ENCODE data around the gene IQCM. TPM values are rescaled to one million over a fixed set of nuclear protein-coding genes. Genes with fewer than 3 reads are reported as not detected.

IQCM gene
- polyA plus RNA-seq, 1 donor (not counting 4 experiments of a cell fraction or from before 2014, with no cell fraction given), result not detected

DNA sequence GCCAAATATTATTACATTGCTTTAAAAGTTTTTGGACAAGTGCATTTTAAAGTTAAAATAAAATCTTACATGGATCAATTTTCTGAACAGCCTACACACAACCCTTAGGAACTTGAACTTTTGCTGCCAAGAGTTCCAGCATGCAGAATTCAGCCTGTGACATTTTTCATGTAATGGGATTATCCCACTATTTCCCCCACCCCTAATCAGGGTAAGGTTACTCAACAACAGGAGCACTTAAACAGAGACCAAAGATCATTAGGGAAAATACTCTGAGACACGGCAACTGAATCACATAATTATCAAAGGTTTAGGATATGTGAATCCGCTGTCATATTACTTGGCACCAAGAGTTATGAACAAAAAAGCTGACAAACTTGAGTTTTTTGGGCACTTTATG lies 47.2 kb downstream of the IQCM start:
- no peak overlapping the region for H3K9ac ChIP-seq (ENCODE audit: control insufficient read depth, extremely low read depth, insufficient read depth, low read length)
- H2AFZ ChIP-seq (ENCODE audit: control insufficient read depth, low read length), result no peak overlapping the region
- H3K27me3 ChIP-seq (ENCODE audit: control insufficient read depth, extremely low read depth, insufficient read depth, low read length), result no peaks in the 10 kb centered on the region
- dilution Hi-C loops (cut with MboI; ENCODE audit: extremely low pct_ligation_motif_present, low sequenced_read_pairs), result no loop called here
- H3K9me3 ChIP-seq (ENCODE audit: control insufficient read depth, low read depth, low read length), result no peaks in the 10 kb centered on the region
- H4K20me1 ChIP-seq (ENCODE audit: control insufficient read depth, extremely low read depth, insufficient read depth, low read length), result no peaks in the 10 kb centered on the region
- no peak for TF ChIP-seq EZH2 (IDR thresholded peaks at IDR 0.05; ENCODE audit: low read length)
- TF ChIP-seq, protein P1, sequence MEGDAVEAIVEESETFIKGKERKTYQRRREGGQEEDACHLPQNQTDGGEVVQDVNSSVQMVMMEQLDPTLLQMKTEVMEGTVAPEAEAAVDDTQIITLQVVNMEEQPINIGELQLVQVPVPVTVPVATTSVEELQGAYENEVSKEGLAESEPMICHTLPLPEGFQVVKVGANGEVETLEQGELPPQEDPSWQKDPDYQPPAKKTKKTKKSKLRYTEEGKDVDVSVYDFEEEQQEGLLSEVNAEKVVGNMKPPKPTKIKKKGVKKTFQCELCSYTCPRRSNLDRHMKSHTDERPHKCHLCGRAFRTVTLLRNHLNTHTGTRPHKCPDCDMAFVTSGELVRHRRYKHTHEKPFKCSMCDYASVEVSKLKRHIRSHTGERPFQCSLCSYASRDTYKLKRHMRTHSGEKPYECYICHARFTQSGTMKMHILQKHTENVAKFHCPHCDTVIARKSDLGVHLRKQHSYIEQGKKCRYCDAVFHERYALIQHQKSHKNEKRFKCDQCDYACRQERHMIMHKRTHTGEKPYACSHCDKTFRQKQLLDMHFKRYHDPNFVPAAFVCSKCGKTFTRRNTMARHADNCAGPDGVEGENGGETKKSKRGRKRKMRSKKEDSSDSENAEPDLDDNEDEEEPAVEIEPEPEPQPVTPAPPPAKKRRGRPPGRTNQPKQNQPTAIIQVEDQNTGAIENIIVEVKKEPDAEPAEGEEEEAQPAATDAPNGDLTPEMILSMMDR (optimal IDR thresholded peaks at IDR 0.05 in 1 of 3, IDR thresholded peaks at IDR 0.05 in 1 of 3, conservative IDR thresholded peaks at IDR 0.05 in 1 of 3; ENCODE audit: extremely low read depth in 1 of 3, insufficient read depth in 2 of 3, low read length in 3 of 3), result no peak
- H3K36me3 ChIP-seq (ENCODE audit: control insufficient read depth in 2 of 2, extremely low read depth in 1 of 2, insufficient read depth in 2 of 2, low read length in 2 of 2), result no peaks in the 10 kb centered on the region
- no peak overlapping the region for H3K4me3 ChIP-seq (ENCODE audit: control insufficient read depth in 2 of 3, extremely low read depth in 1 of 3, insufficient read depth in 2 of 3, low read depth in 1 of 3, low read length in 3 of 3)
- no peaks in the 10 kb centered on the region for H3K9me1 ChIP-seq (ENCODE audit: control insufficient read depth, extremely low read depth, insufficient read depth, low read length)
- H3K79me2 ChIP-seq (ENCODE audit: control insufficient read depth, insufficient read depth, low read length), result no peaks in the 10 kb centered on the region
- no peak overlapping the region for H3K4me2 ChIP-seq (ENCODE audit: control insufficient read depth, extremely low read depth, insufficient read depth, low read depth, low read length)
- no peak for FAIRE-seq
- DNase-seq (ENCODE audit: low read depth, low spot score), result no peak
- no peak overlapping the region for H3K27ac ChIP-seq (ENCODE audit: control insufficient read depth, insufficient read depth, low read length)
- peaks cover 13% of the 10 kb centered on the region for H3K4me1 ChIP-seq (ENCODE audit: control insufficient read depth, extremely low read depth, insufficient read depth, low read length)

DNA sequence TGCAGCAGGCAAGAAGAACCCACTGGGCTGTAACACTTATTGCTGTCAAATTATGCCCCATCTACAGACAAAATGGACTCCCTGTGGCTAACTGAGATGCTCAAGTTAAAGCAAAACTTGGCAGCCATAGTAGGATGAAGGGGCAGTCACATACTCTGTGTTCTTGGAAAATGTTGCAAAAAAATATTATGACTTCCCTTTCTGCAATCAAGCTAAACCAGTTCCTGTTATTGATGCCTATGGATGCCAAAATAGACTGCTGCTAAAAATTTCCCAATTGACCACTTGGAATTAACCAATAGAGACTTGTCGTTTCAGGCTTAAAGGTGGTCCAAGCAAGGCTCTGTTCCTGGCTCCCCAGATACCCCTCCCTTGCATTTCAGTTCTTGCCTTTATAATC lies 49.5 kb downstream of the IQCM start:
- Histone ChIP-seq H3K36me3 (ENCODE audit: control insufficient read depth in 2 of 2, extremely low read depth in 1 of 2, insufficient read depth in 2 of 2, low read length in 2 of 2) (no peaks in the 10 kb centered on the region), H3K27ac (ENCODE audit: control insufficient read depth, insufficient read depth, low read length) (no peak overlapping the region), H3K4me2 (ENCODE audit: control insufficient read depth, extremely low read depth, insufficient read depth, low read depth, low read length) (no peak overlapping the region), H3K9me3 (ENCODE audit: control insufficient read depth, low read depth, low read length) (no peaks in the 10 kb centered on the region), H3K4me3 (ENCODE audit: control insufficient read depth in 2 of 3, extremely low read depth in 1 of 3, insufficient read depth in 2 of 3, low read depth in 1 of 3, low read length in 3 of 3) (no peak overlapping the region), H3K4me1 (ENCODE audit: control insufficient read depth, extremely low read depth, insufficient read depth, low read length) (peaks cover 13% of the 10 kb centered on the region), H3K9ac (ENCODE audit: control insufficient read depth, extremely low read depth, insufficient read depth, low read length) (no peak overlapping the region), H3K9me1 (ENCODE audit: control insufficient read depth, extremely low read depth, insufficient read depth, low read length) (no peaks in the 10 kb centered on the region), H4K20me1 (ENCODE audit: control insufficient read depth, extremely low read depth, insufficient read depth, low read length) (no peaks in the 10 kb centered on the region), H2AFZ (ENCODE audit: control insufficient read depth, low read length) (no peak overlapping the region), H3K79me2 (ENCODE audit: control insufficient read depth, insufficient read depth, low read length) (no peaks in the 10 kb centered on the region), H3K27me3 (ENCODE audit: control insufficient read depth, extremely low read depth, insufficient read depth, low read length) (no peaks in the 10 kb centered on the region)
- FAIRE-seq (no peak), DNase-seq (ENCODE audit: low read depth, low spot score) (no peak)
- dilution Hi-C loops (cut with MboI; ENCODE audit: extremely low pct_ligation_motif_present, low sequenced_read_pairs), result no loop called here
- TF ChIP-seq, protein P1 (optimal IDR thresholded peaks at IDR 0.05 in 1 of 3, IDR thresholded peaks at IDR 0.05 in 1 of 3, conservative IDR thresholded peaks at IDR 0.05 in 1 of 3; ENCODE audit: extremely low read depth in 1 of 3, insufficient read depth in 2 of 3, low read length in 3 of 3), result no peak
- no peak for TF ChIP-seq EZH2 (IDR thresholded peaks at IDR 0.05; ENCODE audit: low read length)
